B cell (primary cell): ENCODE data around the gene ZNF750. TPM values are rescaled to one million over a fixed set of nuclear protein-coding genes. Genes with fewer than 3 reads are reported as not detected.
A peak's percentile ranks its signal among the peaks of the same experiment; 100 is the strongest.

ENCODE experiments used
- ATAC-seq: fragments of 200-7000 bp; cut with Tn5 transposase; one replicate; pipeline ENCODE4 v1.10.0; 2021; ENCODE audit warnings: low read depth, mild to moderate bottlenecking, moderate number of reproducible peaks, moderate library complexity
- CTCF ChIA-PET: fragments of 350-600 bp; sonication (Branson Sonifier 250); formaldehyde crosslinking; loops from one replicate; lab custom pipeline; 2021; ENCODE audit warnings: antibody characterized with exemption, inconsistent platforms; lab: Charles Lee
- POLR2A ChIA-PET: fragments of 350-600 bp; sonication (Branson Sonifier 250); formaldehyde crosslinking; loops from one replicate; lab custom pipeline; 2021; ENCODE audit warnings: antibody characterized with exemption; lab: Charles Lee
- DNase-seq: peaks from one replicate; pipeline ENCODE4 v3.0.0; 2013
- H2AFZ ChIP-seq: 2 replicates; pipeline ENCODE4 v1.6.1; 2012; ENCODE audit warnings: mild to moderate bottlenecking, low read depth, low read length; ENCODE audit not compliant: insufficient read depth, poor library complexity, severe bottlenecking
- H3K27ac ChIP-seq, 2 donors: 1 replicate in 1 of 2; 2 replicates in 1 of 2; pipeline ENCODE4 v1.5.1; 2012 to 2013; ENCODE audit warnings: low read length in 2 of 2, mild to moderate bottlenecking in 2 of 2, moderate library complexity in 1 of 2
- H3K27me3 ChIP-seq, 4 experiments: fragments of 200-600 bp in 1 of 4; sonication (generic) in 1 of 4; replicated peaks in 1 of 4; 1 replicate in 2 of 4; 2 replicates in 2 of 4; pipeline versions ENCODE4 v1.6.1 to v1.7.0; 2013 to 2016; ENCODE audit warnings: low read length in 3 of 4, mild to moderate bottlenecking in 2 of 4, mixed read lengths in 1 of 4, moderate library complexity in 1 of 4; ENCODE audit not compliant: insufficient read depth in 4 of 4, control insufficient read depth in 3 of 4; ENCODE audit errors: control extremely low read depth in 1 of 4
- H3K36me3 ChIP-seq, 2 experiments: replicated peaks in 1 of 2; 1 replicate in 1 of 2; 2 replicates in 1 of 2; pipeline versions ENCODE4 v1.6.1 to v1.7.1; 2013; ENCODE audit warnings: low read length in 1 of 2; ENCODE audit not compliant: insufficient read depth in 2 of 2, control insufficient read depth in 1 of 2; ENCODE audit errors: control extremely low read depth in 1 of 2, extremely low read depth in 1 of 2
- H3K4me1 ChIP-seq, 2 donors: fragments of 200-600 bp in 1 of 2; sonication (generic) in 1 of 2; 1 replicate in 1 of 2; 2 replicates in 1 of 2; pipeline versions ENCODE4 v1.5.1 to v1.6.1; 2013 to 2017; ENCODE audit warnings: low read length in 2 of 2; ENCODE audit not compliant: control insufficient read depth in 2 of 2, insufficient read depth in 2 of 2
- H3K4me2 ChIP-seq: replicated peaks from 2 replicates; pipeline ENCODE3; 2012; ENCODE audit warnings: mild to moderate bottlenecking, low read depth, low read length; ENCODE audit not compliant: poor library complexity, severe bottlenecking
- H3K4me3 ChIP-seq, 5 experiments: fragments of 200-600 bp in 1 of 5; sonication (generic) in 1 of 5; 1 replicate in 3 of 5; 2 replicates in 2 of 5; pipeline versions ENCODE4 v1.5.1 to v1.7.0; 2011 to 2016; ENCODE audit warnings: low read length in 4 of 5, mild to moderate bottlenecking in 4 of 5, low read depth in 2 of 5, control low read depth in 1 of 5, moderate library complexity in 1 of 5; ENCODE audit not compliant: insufficient read depth in 1 of 5; ENCODE audit errors: control extremely low read depth in 1 of 5, extremely low read depth in 1 of 5
- H3K79me2 ChIP-seq: fragments of 200-600 bp; sonication (generic); one replicate; pipeline ENCODE4 v1.6.0; 2016; ENCODE audit warnings: low read length; ENCODE audit not compliant: control insufficient read depth, insufficient read depth
- H3K9ac ChIP-seq: fragments of 200-600 bp; sonication (generic); 2 replicates; pipeline ENCODE4 v1.6.1; 2017; ENCODE audit warnings: mild to moderate bottlenecking, low read length, moderate library complexity
- H3K9me3 ChIP-seq, 3 donors: one replicate each; pipeline versions ENCODE4 v1.6.1 to v1.7.1; 2013; ENCODE audit warnings: low read length in 2 of 3; ENCODE audit not compliant: control insufficient read depth in 2 of 3, insufficient read depth in 1 of 3; ENCODE audit errors: control extremely low read depth in 1 of 3
- H4K20me1 ChIP-seq: 2 replicates; pipeline ENCODE4 v1.6.0; 2012; ENCODE audit warnings: mild to moderate bottlenecking, low read length; ENCODE audit not compliant: insufficient read depth, control insufficient read depth, poor library complexity, severe bottlenecking
- H3K27ac Mint-ChIP-seq: one replicate; pipeline ENCODE4 v1.8.0; 2021; ENCODE audit warnings: mixed read lengths
- H3K27me3 Mint-ChIP-seq: one replicate; pipeline ENCODE4 v1.8.0; 2021; ENCODE audit warnings: mixed read lengths
- H3K4me1 Mint-ChIP-seq: one replicate; pipeline ENCODE4 v1.8.0; 2021; ENCODE audit warnings: mixed read lengths
- H3K4me3 Mint-ChIP-seq: one replicate; pipeline ENCODE4 v1.8.0; 2021; ENCODE audit warnings: mixed read lengths
- H3K9me3 Mint-ChIP-seq: one replicate; pipeline ENCODE4 v1.8.0; 2022; ENCODE audit warnings: mixed read lengths; ENCODE audit not compliant: insufficient read depth
- CTCF ChIP-seq: fragments of 200-600 bp; IDR thresholded peaks from one replicate; pipeline ENCODE4 v1.8.0; 2022; ENCODE audit warnings: antibody characterized with exemption, mild to moderate bottlenecking
- EZH2 ChIP-seq: IDR thresholded peaks from 2 replicates; pipeline ENCODE4 v1.6.1; 2012; ENCODE audit warnings: borderline replicate concordance, low read depth, mild to moderate bottlenecking, moderate library complexity, low read length; ENCODE audit not compliant: insufficient read depth, poor library complexity, severe bottlenecking
- WGBS: methylation state at CpG from one replicate; pipeline ENCODE4 v1.1.5; 2013; ENCODE audit warnings: missing lambda C conversion rate; ENCODE audit not compliant: insufficient coverage; 5-methylcytosine and 5-hydroxymethylcytosine counted together
- intact Hi-C: fragments of 100-400 bp; cut with micrococcal nuclease; formaldehyde crosslinking; loops from one replicate; pipeline ENCODE4 v1.10.0; 2022
- polyA plus RNA-seq: library from polyadenylated mRNA; depleted of rRNA; stranded (reverse); fragments of >200 nt; gene quantifications from 2 replicates; pipeline ENCODE4 v1.2.3, GENCODE V29; 2012
- total RNA-seq, 2 donors: library from RNA; stranded (reverse); fragments of 120-200 nt in 1 of 2; gene quantifications; 1 replicate in 1 of 2; 2 replicates in 1 of 2; pipeline versions ENCODE4 v1.2.3 to v1.2.4, GENCODE V29; 2013 to 2022

Gene ZNF750
- total and polyA plus RNA-seq, 2 donors (not counting 1 experiment from before 2014, with no cell fraction given): not detected

DNA sequence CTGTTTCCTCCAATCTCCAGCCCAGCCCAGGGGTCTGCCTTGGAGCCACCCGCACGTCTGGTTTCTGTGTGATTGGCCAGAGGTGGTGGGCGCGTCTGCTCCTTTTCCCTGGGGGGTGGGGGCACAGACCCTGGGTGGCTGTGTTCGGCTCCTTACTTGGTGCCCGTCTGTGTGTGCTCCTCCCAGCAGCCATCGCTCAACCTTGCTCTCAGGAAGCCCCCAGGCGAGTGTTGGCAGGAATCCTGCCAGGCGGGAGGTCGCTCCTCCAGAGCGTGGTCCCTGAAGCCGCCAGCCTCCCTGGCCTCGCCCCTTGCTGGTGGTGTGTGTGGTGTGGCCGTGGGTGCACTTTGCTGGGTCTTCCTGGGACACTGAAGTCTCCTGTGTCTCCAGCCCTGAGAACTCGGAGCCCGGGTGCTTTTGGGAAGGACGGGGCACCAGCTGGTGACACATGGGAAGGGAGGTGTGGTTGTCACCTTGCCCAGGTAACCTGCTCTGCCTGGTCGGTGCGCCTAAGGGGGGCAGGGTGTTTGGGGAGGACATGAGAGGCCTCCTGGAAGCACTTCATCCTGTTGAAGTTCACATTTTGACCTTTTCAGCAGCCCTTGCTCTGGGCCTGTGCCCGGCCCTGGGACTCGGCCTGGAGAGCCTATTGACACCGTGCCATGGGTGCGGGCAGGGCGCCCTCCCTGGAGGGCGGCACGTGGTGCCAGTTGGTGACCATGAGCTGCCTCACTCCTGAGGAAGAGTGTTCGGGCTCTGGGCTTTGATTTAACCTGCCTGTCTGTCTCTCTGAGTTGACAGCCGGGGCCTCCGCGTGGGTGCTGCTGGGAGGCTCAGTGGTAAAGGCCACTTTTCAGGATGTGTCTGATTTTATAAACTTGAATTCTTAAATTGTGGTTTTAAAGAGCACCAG is 49.0 kb upstream of the ZNF750 start:
- H3K27me3 ChIP-seq: no peaks in the 10 kb centered on the region
- H3K9ac ChIP-seq: no peak overlapping the region

DNA sequence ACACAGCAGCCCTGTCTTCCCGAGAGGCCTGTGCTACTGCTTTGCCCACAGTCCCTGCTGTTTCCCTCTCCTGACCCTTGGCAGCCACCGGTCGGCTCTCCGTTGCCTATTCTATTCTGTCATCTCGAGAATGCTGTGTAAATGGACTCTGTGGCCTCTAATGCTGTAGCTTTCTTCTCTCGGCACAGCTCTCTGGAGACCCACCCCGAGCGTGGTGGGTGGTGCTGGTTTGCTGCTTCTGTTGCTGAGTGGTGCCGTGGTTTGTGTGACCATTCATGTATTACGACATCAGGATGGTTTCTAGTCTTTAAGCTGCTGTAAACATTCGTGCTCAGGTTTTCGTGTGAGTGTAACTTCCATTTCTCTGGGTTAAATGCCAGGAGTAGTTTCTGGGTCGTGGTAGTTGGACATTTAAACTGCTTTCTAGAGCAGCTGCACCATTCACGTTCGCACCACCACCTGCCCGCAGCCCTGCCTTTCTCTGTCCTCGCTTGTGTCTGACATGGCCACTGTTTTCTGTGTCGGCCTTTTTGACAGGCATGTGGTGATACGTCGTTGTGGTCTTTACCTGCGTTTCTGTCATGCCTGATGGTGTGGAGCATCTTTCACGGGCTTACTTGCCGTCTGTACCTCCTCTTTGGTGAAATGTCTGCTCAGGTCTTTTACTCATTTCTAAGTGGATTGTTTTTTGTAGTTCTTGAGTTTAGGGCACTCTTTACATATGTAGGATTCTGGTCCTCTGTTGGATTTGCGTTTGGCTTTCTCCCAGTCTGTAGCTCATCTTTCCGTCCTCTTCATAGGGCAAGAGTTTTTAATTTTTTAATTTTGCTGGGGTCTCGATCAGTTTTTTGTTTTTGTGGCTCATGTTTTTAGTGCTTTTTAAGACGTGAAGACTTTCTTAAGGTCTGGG is 47.7 kb upstream of the ZNF750 start:
- no peaks in the 10 kb centered on the region for H3K27me3 ChIP-seq
- no peaks in the 10 kb centered on the region for H3K27me3 Mint-ChIP-seq
- H3K9me3 Mint-ChIP-seq: no peaks in the 10 kb centered on the region
- peaks cover under 1% of the 10 kb centered on the region for H4K20me1 ChIP-seq
- no peak for TF ChIP-seq EZH2
- no peak for TF ChIP-seq CTCF
- peaks cover 47 to 57% of the 10 kb centered on the region in 2 donors for H3K4me1 ChIP-seq
- H3K27ac ChIP-seq: no peak overlapping the region
- intact Hi-C loops: no loop called here
- DNase-seq: peak; percentile 54
- 68% methylated on average over 26 of the region's 27 CpGs for WGBS
- H2AFZ ChIP-seq: no peak overlapping the region
- peaks cover 52% of the 10 kb centered on the region for H3K4me1 Mint-ChIP-seq
- H3K27ac Mint-ChIP-seq: peak overlapping the region; percentile 80
- no peaks in the 10 kb centered on the region for H3K9me3 ChIP-seq
- H3K4me3 ChIP-seq: no peak overlapping the region
- ChIA-PET POLR2A (no interaction called here), CTCF (interaction anchor here (1.3 to 1.6 kb wide), 2 partner anchors 14 to 106 kb away, joined by 5 to 7 read pairs; no protein-coding TSS in a partner anchor)
- H3K4me2 ChIP-seq: peak overlapping the region; percentile 27
- no peaks in the 10 kb centered on the region for H3K36me3 ChIP-seq
- H3K4me3 Mint-ChIP-seq: peak overlapping the region; percentile 73
- no peak overlapping the region for H3K9ac ChIP-seq
- peak; percentile 59 for ATAC-seq
- H3K79me2 ChIP-seq: peaks cover 5% of the 10 kb centered on the region

More for the DNA sequence above, 49.0 kb upstream of the ZNF750 start:
- no peak for TF ChIP-seq EZH2
- no peaks in the 10 kb centered on the region for H3K9me3 ChIP-seq
- Mint-ChIP-seq H3K27ac (no peak overlapping the region), H3K27me3 (no peaks in the 10 kb centered on the region), H3K9me3 (no peaks in the 10 kb centered on the region), H3K4me1 (peaks cover 51% of the 10 kb centered on the region), H3K4me3 (no peak overlapping the region)
- no peaks in the 10 kb centered on the region for H4K20me1 ChIP-seq
- intact Hi-C loops: no loop called here
- H3K27ac ChIP-seq: no peak overlapping the region
- ATAC-seq: no peak
- H3K4me3 ChIP-seq: no peak overlapping the region
- POLR2A ChIA-PET: interaction anchor here (0.6 kb wide), 1 partner anchor 131 kb away, joined by 4 read pairs; no protein-coding TSS in a partner anchor
- H3K79me2 ChIP-seq: no peaks in the 10 kb centered on the region
- CTCF ChIA-PET: no interaction called here
- no peaks in the 10 kb centered on the region for H3K36me3 ChIP-seq
- DNase-seq: no peak
- H3K4me1 ChIP-seq: peaks cover 45 to 57% of the 10 kb centered on the region in 2 donors
- H2AFZ ChIP-seq: no peak overlapping the region
- 75% methylated on average over 28 of the region's 30 CpGs for WGBS
- H3K4me2 ChIP-seq: no peak overlapping the region
